ENCODE data around the gene NUDT17.

The NUDT17 gene

GRCh38 chr1:145868232-145868631 is 22.8 kb downstream of the NUDT17 start:
- Histone ChIP-seq H3K36me3 (ENCODE audit: control insufficient read depth in 2 of 2, insufficient read depth in 2 of 2, low read length in 2 of 2) (no peaks in the 10 kb centered on the region), H3K4me1 (ENCODE audit: control insufficient read depth in 2 of 2, insufficient read depth in 2 of 2, low read length in 2 of 2) (peaks cover 0 to 4% of the 10 kb centered on the region in 2 donors), H3K27me3 (ENCODE audit: control insufficient read depth in 2 of 2, insufficient read depth in 2 of 2, low read length in 2 of 2) (peaks cover 2 to 15% of the 10 kb centered on the region in 2 donors), H3K9ac (ENCODE audit: low read depth in 1 of 2, low read length in 2 of 2) (no peak overlapping the region), H3K4me3 (ENCODE audit: low read length in 2 of 2) (no peak overlapping the region), H3K27ac (ENCODE audit: low read depth in 2 of 2, low read length in 2 of 2) (no peak overlapping the region), H3K9me3 (ENCODE audit: control insufficient read depth in 2 of 2, low read length in 2 of 2) (no peaks in the 10 kb centered on the region)

- Histone ChIP-seq H3K36me3 (ENCODE audit: control insufficient read depth in 2 of 2, insufficient read depth in 2 of 2, low read length in 2 of 2) (no peaks in the 10 kb centered on the region), H3K27ac (ENCODE audit: low read depth in 2 of 2, low read length in 2 of 2) (peak overlapping the region; percentile 22 to 70), H3K4me3 (ENCODE audit: low read length in 2 of 2) (peak overlapping the region; percentile 20 to 48), H3K9ac (ENCODE audit: low read depth in 1 of 2, low read length in 2 of 2) (peak overlapping the region; percentile 48 to 61), H3K27me3 (ENCODE audit: control insufficient read depth in 2 of 2, insufficient read depth in 2 of 2, low read length in 2 of 2) (peaks cover 4 to 13% of the 10 kb centered on the region in 2 donors), H3K9me3 (ENCODE audit: control insufficient read depth in 2 of 2, low read length in 2 of 2) (no peaks in the 10 kb centered on the region), H3K4me1 (ENCODE audit: control insufficient read depth in 2 of 2, insufficient read depth in 2 of 2, low read length in 2 of 2) (peaks cover 0 to 4% of the 10 kb centered on the region in 2 donors)
Observed at GRCh38 chr1:145871994-145872924, 26.8 kb downstream of the NUDT17 start.

GRCh38 chr1:145874646-145875045 is 29.2 kb downstream of the NUDT17 start:
- Histone ChIP-seq H3K4me1 (ENCODE audit: control insufficient read depth in 2 of 2, insufficient read depth in 2 of 2, low read length in 2 of 2) (peaks cover 0 to 4% of the 10 kb centered on the region in 2 donors), H3K36me3 (ENCODE audit: control insufficient read depth in 2 of 2, insufficient read depth in 2 of 2, low read length in 2 of 2) (no peaks in the 10 kb centered on the region), H3K9ac (ENCODE audit: low read depth in 1 of 2, low read length in 2 of 2) (no peak overlapping the region), H3K27ac (ENCODE audit: low read depth in 2 of 2, low read length in 2 of 2) (no peak overlapping the region), H3K4me3 (ENCODE audit: low read length in 2 of 2) (no peak overlapping the region), H3K9me3 (ENCODE audit: control insufficient read depth in 2 of 2, low read length in 2 of 2) (no peaks in the 10 kb centered on the region), H3K27me3 (ENCODE audit: control insufficient read depth in 2 of 2, insufficient read depth in 2 of 2, low read length in 2 of 2) (peaks cover 4 to 7% of the 10 kb centered on the region in 2 donors)

GRCh38 chr1:145877923-145878486 is 32.6 kb downstream of the NUDT17 start:
- H3K9me3 ChIP-seq (ENCODE audit: control insufficient read depth in 2 of 2, low read length in 2 of 2): no peaks in the 10 kb centered on the region
- H3K9ac ChIP-seq (ENCODE audit: low read depth in 1 of 2, low read length in 2 of 2): no peak overlapping the region
- H3K4me1 ChIP-seq (ENCODE audit: control insufficient read depth in 2 of 2, insufficient read depth in 2 of 2, low read length in 2 of 2): no peaks in the 10 kb centered on the region
- H3K27me3 ChIP-seq (ENCODE audit: control insufficient read depth in 2 of 2, insufficient read depth in 2 of 2, low read length in 2 of 2): peaks cover 0 to 4% of the 10 kb centered on the region in 2 donors
- no peak overlapping the region for H3K27ac ChIP-seq (ENCODE audit: low read depth in 2 of 2, low read length in 2 of 2)
- no peak overlapping the region for H3K4me3 ChIP-seq (ENCODE audit: low read length in 2 of 2)
- no peaks in the 10 kb centered on the region for H3K36me3 ChIP-seq (ENCODE audit: control insufficient read depth in 2 of 2, insufficient read depth in 2 of 2, low read length in 2 of 2)

- Histone ChIP-seq H3K27ac (ENCODE audit: low read depth in 2 of 2, low read length in 2 of 2) (no peak overlapping the region), H3K27me3 (ENCODE audit: control insufficient read depth in 2 of 2, insufficient read depth in 2 of 2, low read length in 2 of 2) (peaks cover under 1 to 4% of the 10 kb centered on the region in 2 donors), H3K9ac (ENCODE audit: low read depth in 1 of 2, low read length in 2 of 2) (no peak overlapping the region), H3K9me3 (ENCODE audit: control insufficient read depth in 2 of 2, low read length in 2 of 2) (no peaks in the 10 kb centered on the region), H3K4me1 (ENCODE audit: control insufficient read depth in 2 of 2, insufficient read depth in 2 of 2, low read length in 2 of 2) (no peaks in the 10 kb centered on the region), H3K4me3 (ENCODE audit: low read length in 2 of 2) (no peak overlapping the region), H3K36me3 (ENCODE audit: control insufficient read depth in 2 of 2, insufficient read depth in 2 of 2, low read length in 2 of 2) (no peaks in the 10 kb centered on the region)
Observed at GRCh38 chr1:145878724-145879123, 33.3 kb downstream of the NUDT17 start.

- Histone ChIP-seq H3K4me3 (ENCODE audit: low read length in 2 of 2) (no peak overlapping the region), H3K9me3 (ENCODE audit: control insufficient read depth in 2 of 2, low read length in 2 of 2) (no peaks in the 10 kb centered on the region), H3K27ac (ENCODE audit: low read depth in 2 of 2, low read length in 2 of 2) (no peak overlapping the region), H3K9ac (ENCODE audit: low read depth in 1 of 2, low read length in 2 of 2) (no peak overlapping the region), H3K27me3 (ENCODE audit: control insufficient read depth in 2 of 2, insufficient read depth in 2 of 2, low read length in 2 of 2) (peaks cover 10 to 11% of the 10 kb centered on the region in 2 donors), H3K4me1 (ENCODE audit: control insufficient read depth in 2 of 2, insufficient read depth in 2 of 2, low read length in 2 of 2) (no peaks in the 10 kb centered on the region), H3K36me3 (ENCODE audit: control insufficient read depth in 2 of 2, insufficient read depth in 2 of 2, low read length in 2 of 2) (no peaks in the 10 kb centered on the region)
Observed at GRCh38 chr1:145879775-145880174, 34.3 kb downstream of the NUDT17 start.

GRCh38 chr1:145884675-145885074 is 39.2 kb downstream of the NUDT17 start:
- H3K4me3 ChIP-seq (ENCODE audit: low read length in 2 of 2): no peak overlapping the region
- no peaks in the 10 kb centered on the region for H3K36me3 ChIP-seq (ENCODE audit: control insufficient read depth in 2 of 2, insufficient read depth in 2 of 2, low read length in 2 of 2)
- H3K4me1 ChIP-seq (ENCODE audit: control insufficient read depth in 2 of 2, insufficient read depth in 2 of 2, low read length in 2 of 2): peaks cover 3 to 5% of the 10 kb centered on the region in 2 donors
- H3K9me3 ChIP-seq (ENCODE audit: control insufficient read depth in 2 of 2, low read length in 2 of 2): no peaks in the 10 kb centered on the region
- H3K27ac ChIP-seq (ENCODE audit: low read depth in 2 of 2, low read length in 2 of 2): no peak overlapping the region
- H3K9ac ChIP-seq (ENCODE audit: low read depth in 1 of 2, low read length in 2 of 2): no peak overlapping the region
- H3K27me3 ChIP-seq (ENCODE audit: control insufficient read depth in 2 of 2, insufficient read depth in 2 of 2, low read length in 2 of 2): peaks cover 12 to 18% of the 10 kb centered on the region in 2 donors

GRCh38 chr1:145885738-145886287 is 40.4 kb downstream of the NUDT17 start, which contains the start of gene ANKRD35:
ANKRD35 (minus strand) TSS chr1:145885866; CDS start chr1:145885758, 108 bp downstream.
- Histone ChIP-seq H3K27me3 (ENCODE audit: control insufficient read depth in 2 of 2, insufficient read depth in 2 of 2, low read length in 2 of 2) (peaks cover 12 to 18% of the 10 kb centered on the region in 2 donors), H3K36me3 (ENCODE audit: control insufficient read depth in 2 of 2, insufficient read depth in 2 of 2, low read length in 2 of 2) (no peaks in the 10 kb centered on the region), H3K27ac (ENCODE audit: low read depth in 2 of 2, low read length in 2 of 2) (no peak within 1 kb of the TSS), H3K4me3 (ENCODE audit: low read length in 2 of 2) (peak within 1 kb of the TSS; percentile 68 to 80), H3K9me3 (ENCODE audit: control insufficient read depth in 2 of 2, low read length in 2 of 2) (no peaks in the 10 kb centered on the region), H3K9ac (ENCODE audit: low read depth in 1 of 2, low read length in 2 of 2) (no peak within 1 kb of the TSS), H3K4me1 (ENCODE audit: control insufficient read depth in 2 of 2, insufficient read depth in 2 of 2, low read length in 2 of 2) (peaks cover 3 to 5% of the 10 kb centered on the region in 2 donors)

- no peak overlapping the region for H3K9ac ChIP-seq (ENCODE audit: low read depth in 1 of 2, low read length in 2 of 2)
- no peak overlapping the region for H3K27ac ChIP-seq (ENCODE audit: low read depth in 2 of 2, low read length in 2 of 2)
Observed at GRCh38 chr1:145886390-145886789, 41.0 kb downstream of the NUDT17 start.

GRCh38 chr1:145886816-145887215 is 41.4 kb downstream of the NUDT17 start:
- H3K27me3 ChIP-seq (ENCODE audit: control insufficient read depth in 2 of 2, insufficient read depth in 2 of 2, low read length in 2 of 2): peaks cover 9 to 18% of the 10 kb centered on the region in 2 donors
- no peak overlapping the region for H3K4me3 ChIP-seq (ENCODE audit: low read length in 2 of 2)
- H3K36me3 ChIP-seq (ENCODE audit: control insufficient read depth in 2 of 2, insufficient read depth in 2 of 2, low read length in 2 of 2): no peaks in the 10 kb centered on the region
- H3K27ac ChIP-seq (ENCODE audit: low read depth in 2 of 2, low read length in 2 of 2): no peak overlapping the region
- H3K9me3 ChIP-seq (ENCODE audit: control insufficient read depth in 2 of 2, low read length in 2 of 2): no peaks in the 10 kb centered on the region
- no peak overlapping the region for H3K9ac ChIP-seq (ENCODE audit: low read depth in 1 of 2, low read length in 2 of 2)
- H3K4me1 ChIP-seq (ENCODE audit: control insufficient read depth in 2 of 2, insufficient read depth in 2 of 2, low read length in 2 of 2): peaks cover 10 to 11% of the 10 kb centered on the region in 2 donors

More at GRCh38 chr1:145886390-145886789, 41.0 kb downstream of the NUDT17 start:
- H3K4me3 ChIP-seq (ENCODE audit: low read length in 2 of 2): peak overlapping the region; percentile 68 to 80
- peaks cover 5 to 8% of the 10 kb centered on the region in 2 donors for H3K4me1 ChIP-seq (ENCODE audit: control insufficient read depth in 2 of 2, insufficient read depth in 2 of 2, low read length in 2 of 2)
- H3K27me3 ChIP-seq (ENCODE audit: control insufficient read depth in 2 of 2, insufficient read depth in 2 of 2, low read length in 2 of 2): peaks cover 11 to 18% of the 10 kb centered on the region in 2 donors
- H3K9me3 ChIP-seq (ENCODE audit: control insufficient read depth in 2 of 2, low read length in 2 of 2): no peaks in the 10 kb centered on the region
- no peaks in the 10 kb centered on the region for H3K36me3 ChIP-seq (ENCODE audit: control insufficient read depth in 2 of 2, insufficient read depth in 2 of 2, low read length in 2 of 2)
